ENCODE measurements around the gene XKR3. TPM values are rescaled to one million over a fixed set of nuclear protein-coding genes. Genes with fewer than 3 reads are reported as not detected.
"Not testable (repeated sequence)": the region's sequence is repeated elsewhere in the genome, so short reads cannot be mapped to it uniquely, and the experiment has no call there.

Gene XKR3
- total RNA-seq, 1 experiment from 2014 or later: 0.06 TPM

DNA sequence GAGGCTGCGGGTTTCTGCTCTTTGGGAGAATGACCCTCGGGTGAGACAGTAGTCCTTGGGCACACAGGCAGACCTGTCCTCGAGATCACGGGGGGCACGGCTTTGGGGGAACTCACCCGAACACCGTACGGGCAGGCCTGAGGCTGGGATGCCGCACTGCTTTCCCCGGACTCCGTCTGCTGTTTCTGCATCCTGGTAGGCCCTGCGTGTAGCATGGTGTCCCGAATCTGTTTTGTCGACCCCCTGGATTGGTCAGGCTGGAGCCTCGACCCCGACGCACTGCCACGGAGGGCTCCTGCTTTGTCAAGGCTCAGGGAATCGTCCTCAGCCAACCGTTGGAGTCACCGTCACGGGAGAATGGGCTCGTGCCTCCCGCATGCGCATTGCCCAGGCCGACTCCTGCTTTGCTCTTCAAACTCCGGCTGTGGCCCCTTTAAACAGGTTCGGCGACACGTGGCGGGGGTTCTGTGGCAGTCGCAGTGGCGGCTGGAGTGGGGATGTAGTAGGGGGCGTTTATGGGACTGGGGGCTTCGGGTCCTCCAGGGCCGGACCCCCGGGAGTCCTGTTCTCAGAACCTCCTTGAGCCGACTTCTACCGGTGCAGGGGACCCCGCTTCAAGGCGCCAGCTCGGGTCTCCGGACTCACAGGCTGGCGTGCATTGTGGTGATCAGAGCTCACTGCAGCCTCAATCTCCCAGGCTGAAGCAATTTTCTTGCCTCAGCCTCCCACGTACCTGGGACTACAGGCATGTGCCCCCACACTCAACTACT lies 76.9 kb downstream of the XKR3 start:
- not testable (repeated sequence) for DNase-seq (ENCODE audit: low spot score)

DNA sequence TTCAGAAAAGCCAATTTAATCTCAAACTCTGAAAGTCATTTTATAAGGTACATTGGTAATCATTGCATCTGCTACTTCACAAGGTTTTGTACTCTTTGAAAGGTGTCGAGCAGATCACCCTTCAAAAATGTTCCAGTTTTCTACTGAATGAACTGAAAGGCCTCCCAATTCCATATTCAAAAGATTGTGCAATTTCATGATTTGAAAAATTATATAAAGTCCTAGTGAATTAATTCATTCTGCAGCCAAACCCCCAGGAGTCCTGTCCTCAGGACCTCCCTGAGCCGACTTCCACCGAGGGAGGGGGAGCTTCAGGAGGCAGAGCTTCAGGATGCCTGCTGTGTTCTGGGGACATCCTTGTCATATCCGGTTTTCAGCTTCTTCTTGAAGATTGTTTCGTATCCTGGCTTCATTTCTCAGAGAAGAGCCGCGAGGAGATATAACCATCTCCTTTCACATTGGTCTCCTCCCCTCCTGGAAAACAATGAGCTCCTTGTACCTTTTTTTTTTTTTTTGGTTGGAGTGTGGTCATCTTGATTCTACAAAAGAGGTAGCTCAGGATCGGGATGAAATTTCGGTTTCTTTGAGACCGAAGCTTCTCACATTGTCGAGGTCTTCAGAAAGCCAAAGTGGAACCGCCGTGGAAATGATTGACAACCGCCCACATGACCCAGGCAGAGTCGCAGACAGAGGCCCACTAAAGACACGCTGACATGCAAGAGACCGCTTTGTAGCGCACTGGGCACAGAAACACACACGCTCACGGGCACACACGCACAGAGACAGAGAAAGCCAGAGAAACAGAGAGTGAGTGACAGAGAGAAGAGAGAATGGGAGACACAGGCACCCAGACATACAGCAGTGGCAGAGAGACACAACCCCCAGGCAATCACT lies 77.7 kb downstream of the XKR3 start:
- not testable (repeated sequence) for DNase-seq (ENCODE audit: low spot score)

DNA sequence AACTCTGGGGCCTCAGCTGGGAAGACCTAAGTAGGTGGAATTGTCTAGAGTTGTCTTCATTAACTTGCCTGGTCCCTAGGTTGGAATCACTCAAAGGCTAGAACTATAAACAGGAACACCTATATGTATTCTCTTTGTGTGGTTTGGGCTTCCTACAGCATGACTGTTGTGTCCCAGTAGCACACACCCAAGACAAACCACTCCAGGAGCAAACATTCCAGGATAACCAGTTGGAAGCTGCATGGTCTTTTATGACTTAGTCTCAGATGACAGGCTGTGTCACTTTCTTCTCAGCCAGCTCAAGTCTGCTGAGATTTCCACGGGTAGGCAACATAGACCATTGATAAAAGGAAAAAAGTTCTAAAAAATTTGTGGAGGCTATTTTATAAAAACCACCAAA lies 90.9 kb downstream of the XKR3 start:
- DNase-seq (ENCODE audit: low spot score): not testable (repeated sequence)

Other genes with a start within 250 kb of the XKR3 start
- gene CCT8L2, start 232.6 kb downstream of the XKR3 start, total RNA-seq (2014; rRNA removed; shearing (Covaris generic)): not detected in 2 replicates
- not detected in 2 replicates for gene GAB4, start 182.8 kb upstream of the XKR3 start, total RNA-seq (2014; rRNA removed; shearing (Covaris generic))